ENCODE results near the gene LYPD6B. TPM values are rescaled to one million over a fixed set of nuclear protein-coding genes. Genes with fewer than 3 reads are reported as not detected.
A peak's percentile ranks its signal among the peaks of the same experiment; 100 is the strongest.

Gene LYPD6B
- total and polyA plus RNA-seq, 2 experiments from 2014 or later = 1.7 to 3.6 TPM

DNA sequence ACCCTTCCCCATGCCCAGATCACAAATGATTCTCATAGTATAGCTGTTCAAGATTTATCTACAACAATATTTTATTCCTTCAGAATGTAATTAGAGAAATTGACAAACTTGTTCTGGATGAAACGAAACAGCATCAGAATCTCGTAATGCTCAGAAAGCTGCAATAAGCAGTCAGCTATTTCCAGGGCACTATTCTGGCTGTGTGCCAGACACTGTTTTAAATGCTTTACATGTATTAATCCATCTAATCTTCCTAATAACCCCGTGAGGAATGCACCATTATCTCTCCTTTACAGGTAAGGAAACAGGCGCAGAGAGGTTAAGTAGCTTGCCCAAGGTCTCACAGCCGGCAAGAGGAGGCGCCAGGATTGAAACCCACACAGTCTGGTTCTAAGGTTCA, 10.1 kb upstream of the LYPD6B start (continued):
- TF ChIP-seq, protein P1, sequence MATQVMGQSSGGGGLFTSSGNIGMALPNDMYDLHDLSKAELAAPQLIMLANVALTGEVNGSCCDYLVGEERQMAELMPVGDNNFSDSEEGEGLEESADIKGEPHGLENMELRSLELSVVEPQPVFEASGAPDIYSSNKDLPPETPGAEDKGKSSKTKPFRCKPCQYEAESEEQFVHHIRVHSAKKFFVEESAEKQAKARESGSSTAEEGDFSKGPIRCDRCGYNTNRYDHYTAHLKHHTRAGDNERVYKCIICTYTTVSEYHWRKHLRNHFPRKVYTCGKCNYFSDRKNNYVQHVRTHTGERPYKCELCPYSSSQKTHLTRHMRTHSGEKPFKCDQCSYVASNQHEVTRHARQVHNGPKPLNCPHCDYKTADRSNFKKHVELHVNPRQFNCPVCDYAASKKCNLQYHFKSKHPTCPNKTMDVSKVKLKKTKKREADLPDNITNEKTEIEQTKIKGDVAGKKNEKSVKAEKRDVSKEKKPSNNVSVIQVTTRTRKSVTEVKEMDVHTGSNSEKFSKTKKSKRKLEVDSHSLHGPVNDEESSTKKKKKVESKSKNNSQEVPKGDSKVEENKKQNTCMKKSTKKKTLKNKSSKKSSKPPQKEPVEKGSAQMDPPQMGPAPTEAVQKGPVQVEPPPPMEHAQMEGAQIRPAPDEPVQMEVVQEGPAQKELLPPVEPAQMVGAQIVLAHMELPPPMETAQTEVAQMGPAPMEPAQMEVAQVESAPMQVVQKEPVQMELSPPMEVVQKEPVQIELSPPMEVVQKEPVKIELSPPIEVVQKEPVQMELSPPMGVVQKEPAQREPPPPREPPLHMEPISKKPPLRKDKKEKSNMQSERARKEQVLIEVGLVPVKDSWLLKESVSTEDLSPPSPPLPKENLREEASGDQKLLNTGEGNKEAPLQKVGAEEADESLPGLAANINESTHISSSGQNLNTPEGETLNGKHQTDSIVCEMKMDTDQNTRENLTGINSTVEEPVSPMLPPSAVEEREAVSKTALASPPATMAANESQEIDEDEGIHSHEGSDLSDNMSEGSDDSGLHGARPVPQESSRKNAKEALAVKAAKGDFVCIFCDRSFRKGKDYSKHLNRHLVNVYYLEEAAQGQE (IDR thresholded peaks at IDR 0.05; ENCODE audit: unreplicated experiment) = no peak

DNA sequence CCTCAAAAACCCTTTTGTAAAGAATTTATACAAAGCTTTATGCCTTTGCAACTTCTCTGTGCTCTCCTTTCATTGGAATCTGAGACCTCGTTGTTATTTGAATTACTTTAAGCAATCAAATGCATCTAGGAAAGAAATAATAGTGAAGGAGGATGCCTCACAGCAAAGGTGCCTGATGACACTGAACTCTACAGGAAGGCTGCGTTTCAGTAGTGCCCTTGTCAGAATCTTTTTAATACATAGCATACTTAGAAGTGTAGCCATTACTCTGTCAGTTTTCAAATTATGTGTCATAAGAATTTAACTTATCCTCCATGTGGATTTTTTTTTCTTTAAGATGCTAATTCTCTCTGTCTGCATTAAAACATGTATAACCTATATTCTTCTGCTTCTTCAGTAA, 9.6 kb upstream of the LYPD6B start:
- DNase-seq (ENCODE audit: low spot score) (no peak), ATAC-seq (no peak)
- no peaks in the 10 kb centered on the region for H3K79me2 ChIP-seq (replicated peaks; ENCODE audit: insufficient read depth)
- no peak overlapping the region for H3K27ac Mint-ChIP-seq
- peaks cover 38% of the 10 kb centered on the region for H3K4me1 Mint-ChIP-seq
- peaks cover 5% of the 10 kb centered on the region for H3K27me3 Mint-ChIP-seq (ENCODE audit: insufficient read depth, low read depth, poor library complexity)
- no peak overlapping the region for H3K4me3 ChIP-seq
- H3K9me3 Mint-ChIP-seq = no peaks in the 10 kb centered on the region
- no peak overlapping the region for H3K4me3 Mint-ChIP-seq
- H4K20me1 ChIP-seq (replicated peaks; ENCODE audit: insufficient read depth) = no peaks in the 10 kb centered on the region
- no peaks in the 10 kb centered on the region for H3K9me2 ChIP-seq (ENCODE audit: insufficient read depth)
- H3F3A ChIP-seq (replicated peaks; ENCODE audit: low read depth) = no peaks in the 10 kb centered on the region
- no peak overlapping the region for H2AFZ ChIP-seq
- H3K4me2 ChIP-seq = no peak overlapping the region
- no peak overlapping the region for H3K27ac ChIP-seq (ENCODE audit: low read depth)
- H3K36me3 Mint-ChIP-seq (ENCODE audit: low read depth) = no peaks in the 10 kb centered on the region
- H3K4me1 ChIP-seq (ENCODE audit: insufficient read depth) = peaks cover 34% of the 10 kb centered on the region
- H3K36me3 ChIP-seq (ENCODE audit: insufficient read depth) = no peaks in the 10 kb centered on the region
- no peaks in the 10 kb centered on the region for H3K27me3 ChIP-seq (ENCODE audit: insufficient read depth)
- TF ChIP-seq ZNF114 (CRISPR knock-in tag; IDR thresholded peaks at IDR 0.05) (no peak), NANOG (IDR thresholded peaks at IDR 0.05; ENCODE audit: borderline replicate concordance) (no peak), JUNB (IDR thresholded peaks at IDR 0.05; ENCODE audit: unreplicated experiment) (no peak), POLR2AphosphoS5 (IDR thresholded peaks at IDR 0.05; ENCODE audit: low read depth) (no peak)
- TF ChIP-seq, protein P1 (IDR thresholded peaks at IDR 0.05; ENCODE audit: unreplicated experiment) = no peak

DNA sequence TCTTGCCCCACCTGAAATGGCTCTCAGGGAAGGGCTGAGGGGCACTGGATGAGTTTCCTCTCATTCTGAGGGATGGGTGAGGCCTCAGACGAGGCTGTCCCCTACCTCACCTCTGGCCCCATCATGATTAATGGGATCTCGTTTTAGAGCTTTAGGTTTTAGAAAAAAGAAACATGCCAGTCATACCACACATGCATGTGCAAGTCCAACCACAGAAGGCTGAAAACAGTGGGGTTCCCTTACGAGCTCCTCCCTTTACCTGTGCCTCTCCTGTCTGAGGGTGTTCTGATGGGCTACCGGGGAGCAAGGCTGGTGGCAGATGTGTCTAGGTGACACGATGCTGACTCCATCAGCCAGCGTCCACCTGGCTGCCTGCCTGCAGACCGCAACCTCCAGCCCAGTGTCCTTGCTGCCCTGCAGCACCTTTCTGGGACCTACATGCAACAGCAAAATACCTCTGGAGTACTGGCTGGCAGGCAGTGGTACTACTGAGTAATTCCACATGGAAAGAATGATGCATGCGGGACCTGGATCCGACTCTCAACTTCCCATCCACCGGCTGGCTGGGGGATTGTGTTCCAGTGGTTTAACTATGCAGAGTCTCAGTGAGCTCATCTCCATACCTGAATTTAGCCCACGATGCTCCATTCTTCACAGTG, 9.1 kb upstream of the LYPD6B start:
- ATAC-seq (no peak; the same call in 2 of the 3 replicates), DNase-seq (ENCODE audit: low spot score) (peak; percentile 9)
- Histone ChIP-seq H2AFZ (no peak overlapping the region), H3K36me3 (ENCODE audit: insufficient read depth) (no peaks in the 10 kb centered on the region), H3K79me2 (replicated peaks; ENCODE audit: insufficient read depth) (no peaks in the 10 kb centered on the region), H3K4me1 (ENCODE audit: insufficient read depth) (peaks cover 34% of the 10 kb centered on the region), H3K27ac (ENCODE audit: low read depth) (no peak overlapping the region), H3K4me3 (no peak overlapping the region), H3K27me3 (ENCODE audit: insufficient read depth) (no peaks in the 10 kb centered on the region), H3K4me2 (no peak overlapping the region), H4K20me1 (replicated peaks; ENCODE audit: insufficient read depth) (no peaks in the 10 kb centered on the region), H3K9me2 (ENCODE audit: insufficient read depth) (no peaks in the 10 kb centered on the region), H3F3A (replicated peaks; ENCODE audit: low read depth) (no peaks in the 10 kb centered on the region)
- Mint-ChIP-seq H3K4me1 (peaks cover 41% of the 10 kb centered on the region), H3K27me3 (ENCODE audit: insufficient read depth, low read depth, poor library complexity) (peaks cover 5% of the 10 kb centered on the region), H3K27ac (no peak overlapping the region), H3K9me3 (no peaks in the 10 kb centered on the region), H3K36me3 (ENCODE audit: low read depth) (no peaks in the 10 kb centered on the region), H3K4me3 (no peak overlapping the region)
- no peak for TF ChIP-seq POLR2AphosphoS5 (IDR thresholded peaks at IDR 0.05; ENCODE audit: low read depth)
- no peak for TF ChIP-seq CREB1 (CRISPR knock-in tag; IDR thresholded peaks at IDR 0.05; ENCODE audit: low read depth)
- no peak for TF ChIP-seq STAT1 (IDR thresholded peaks at IDR 0.05; ENCODE audit: unreplicated experiment)
